ENCODE measurements around the gene PARP12.

PARP12 gene

DNA sequence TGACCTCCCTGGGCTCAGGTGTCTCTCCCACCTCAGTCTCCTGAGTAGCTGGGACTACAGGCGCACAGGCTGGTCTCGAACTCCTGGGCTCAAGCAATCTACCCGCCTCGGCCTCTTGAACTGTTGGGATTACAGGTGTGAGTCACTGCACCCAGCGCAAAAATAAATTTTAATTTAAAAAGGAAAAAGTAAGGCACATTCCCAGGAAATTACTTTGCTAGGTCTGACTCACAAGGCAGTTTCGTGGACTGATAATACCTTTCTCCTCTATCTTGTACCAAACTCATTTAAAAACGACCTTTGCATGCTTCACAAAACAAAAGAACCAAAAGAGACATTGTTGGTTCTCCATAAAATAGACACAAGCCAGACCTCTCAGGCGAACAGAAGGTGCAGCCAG is 29.7 kb downstream of the PARP12 start:
- no peak for DNase-seq

- DNase-seq: no peak
These were observed 31.4 kb downstream of the PARP12 start for GRCh38 chr7:140031364-140031763.

DNA sequence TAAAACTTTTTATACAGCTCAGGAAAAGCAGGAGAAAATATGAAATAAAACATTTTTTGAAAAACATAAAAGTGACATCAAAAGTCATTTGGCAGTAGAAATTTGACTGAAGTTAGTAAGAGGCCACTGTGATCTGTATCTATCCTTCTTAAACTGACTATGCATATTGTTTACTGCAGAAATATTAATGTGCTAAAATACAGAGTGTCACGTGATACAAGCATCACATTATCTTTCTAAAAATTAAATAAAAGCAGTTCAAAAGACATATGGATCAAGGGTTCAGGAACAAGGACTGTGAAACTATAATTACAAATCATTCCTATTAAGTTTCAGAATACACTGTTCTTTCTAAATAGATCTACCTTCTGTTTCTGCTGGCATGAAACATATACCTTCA is 33.7 kb downstream of the PARP12 start:
- DNase-seq: no peak

GRCh38 chr7:140028311-140028710 is 34.4 kb downstream of the PARP12 start:
- no peak for DNase-seq

- no peak for DNase-seq
These were observed 34.9 kb downstream of the PARP12 start for GRCh38 chr7:140027858-140028257.

DNA sequence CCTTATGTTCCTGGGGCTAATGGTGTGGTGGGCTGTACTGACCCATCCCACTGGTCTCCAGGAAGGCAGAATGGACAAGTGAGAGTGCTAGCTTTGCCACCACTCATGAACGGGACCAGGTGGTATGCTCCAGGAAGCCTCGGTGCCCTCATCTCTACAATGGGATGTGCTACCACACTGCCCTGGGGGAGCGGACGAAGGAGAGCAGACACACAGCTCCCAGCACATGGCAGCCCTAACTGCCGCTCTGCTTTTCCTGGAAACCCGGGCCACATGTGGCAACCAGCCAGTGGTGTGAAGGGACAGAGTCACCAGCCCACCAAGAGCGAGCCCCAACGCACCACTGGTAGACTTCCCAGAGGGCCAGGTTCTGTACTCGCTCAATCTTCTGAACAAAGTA is 35.8 kb downstream of the PARP12 start:
- no peak for DNase-seq

DNA sequence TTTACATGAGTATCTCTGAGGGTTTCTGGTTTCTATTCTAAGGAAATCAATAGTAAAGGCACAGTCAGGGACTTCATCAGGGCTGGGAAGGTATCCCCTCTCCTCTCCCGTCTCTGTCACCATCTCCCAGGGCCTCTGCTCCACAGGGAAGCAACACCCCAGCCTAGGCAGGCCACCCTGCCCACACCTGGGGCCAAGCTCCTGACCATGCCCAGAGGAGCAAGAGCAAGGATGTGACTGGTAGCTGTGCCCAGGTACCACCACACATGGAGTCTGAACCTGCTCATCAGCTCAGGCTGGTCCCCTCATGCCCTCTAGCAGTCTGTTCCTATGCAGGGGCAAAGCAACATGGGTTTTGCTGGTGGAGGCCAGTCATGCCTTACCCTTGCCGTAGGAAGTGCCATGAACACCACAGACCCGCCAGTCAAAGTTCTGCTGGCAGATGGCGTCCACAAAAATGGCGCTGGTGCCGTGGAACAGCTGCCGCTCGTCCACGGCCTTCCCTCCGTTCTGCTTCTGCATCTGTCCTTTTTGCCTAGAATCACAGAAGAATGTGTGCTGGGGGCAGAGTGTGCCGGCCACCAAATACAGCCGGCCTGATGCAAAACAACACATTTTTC is 36.8 kb downstream of the PARP12 start:
- DNase-seq: no peak

DNA sequence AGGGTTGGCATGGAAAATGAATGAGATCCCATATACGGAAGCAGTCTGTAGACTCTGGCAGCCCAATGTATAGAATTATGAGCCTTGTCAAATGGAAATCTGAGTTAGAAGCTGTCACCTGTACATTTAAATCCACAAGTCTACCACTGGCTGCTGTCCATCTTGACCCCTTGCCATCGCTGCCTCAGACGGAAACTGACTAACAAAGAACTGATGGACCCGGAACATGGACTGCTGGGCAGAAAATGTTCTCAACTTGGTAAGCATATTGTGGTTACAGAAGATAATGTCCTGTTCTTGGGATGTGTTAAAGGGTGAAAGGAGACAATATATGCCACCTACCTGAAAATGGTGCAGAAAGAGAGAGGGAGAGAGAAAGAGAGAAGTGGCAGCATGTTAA is 37.5 kb downstream of the PARP12 start:
- DNase-seq: no peak

DNA sequence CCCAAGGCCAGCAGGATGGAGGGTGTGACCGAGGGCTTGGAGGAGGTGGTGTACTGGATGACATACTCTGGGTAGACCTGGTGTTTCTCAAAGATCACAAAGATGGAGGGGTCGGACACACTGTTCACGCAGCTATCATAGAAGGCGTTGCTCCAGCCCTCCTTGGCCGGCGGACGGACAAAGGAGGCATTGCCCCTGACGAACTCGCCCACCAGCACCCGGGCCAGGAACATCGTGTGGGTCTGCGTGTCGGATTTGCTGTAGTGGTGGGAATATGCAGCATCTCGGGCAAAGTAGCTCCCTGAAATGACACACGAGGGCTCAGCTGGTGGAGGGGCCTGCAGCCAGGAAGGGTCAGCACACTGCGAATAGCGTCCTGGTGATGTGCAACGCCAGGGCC is 38.2 kb downstream of the PARP12 start:
- no peak for DNase-seq

- DNase-seq: no peak
These were observed 39.0 kb downstream of the PARP12 start for GRCh38 chr7:140023728-140024127.

DNA sequence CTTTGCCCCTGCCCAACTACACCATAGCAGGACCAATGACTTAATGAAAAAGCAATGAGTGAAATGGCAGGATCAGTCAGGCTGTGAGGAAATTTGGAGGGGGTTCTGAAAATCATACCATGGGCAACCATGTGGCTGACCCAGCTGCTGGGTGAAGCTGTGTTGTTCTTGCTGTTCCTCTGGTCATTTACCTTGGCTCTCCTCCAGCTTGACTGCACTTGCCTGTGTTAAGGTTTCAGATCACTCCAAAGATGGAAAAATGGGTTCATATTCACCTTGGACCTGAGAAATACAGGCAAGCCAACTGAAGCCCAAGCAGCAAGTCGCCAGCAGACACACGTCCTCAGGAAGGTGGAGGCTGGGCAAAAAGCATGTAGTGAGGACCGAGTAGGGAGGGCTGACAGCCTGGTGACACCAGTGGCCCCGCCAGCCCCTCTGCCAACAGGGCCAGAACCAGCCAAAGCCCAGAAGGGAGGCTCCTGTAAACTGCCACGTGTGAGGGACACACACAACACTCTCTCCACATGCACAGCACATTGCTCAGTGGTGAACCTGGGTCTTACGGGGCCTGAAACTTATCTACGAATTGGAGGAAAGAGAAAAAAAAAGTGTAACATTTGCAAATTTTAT is 40.1 kb downstream of the PARP12 start:
- DNase-seq: no peak

DNA sequence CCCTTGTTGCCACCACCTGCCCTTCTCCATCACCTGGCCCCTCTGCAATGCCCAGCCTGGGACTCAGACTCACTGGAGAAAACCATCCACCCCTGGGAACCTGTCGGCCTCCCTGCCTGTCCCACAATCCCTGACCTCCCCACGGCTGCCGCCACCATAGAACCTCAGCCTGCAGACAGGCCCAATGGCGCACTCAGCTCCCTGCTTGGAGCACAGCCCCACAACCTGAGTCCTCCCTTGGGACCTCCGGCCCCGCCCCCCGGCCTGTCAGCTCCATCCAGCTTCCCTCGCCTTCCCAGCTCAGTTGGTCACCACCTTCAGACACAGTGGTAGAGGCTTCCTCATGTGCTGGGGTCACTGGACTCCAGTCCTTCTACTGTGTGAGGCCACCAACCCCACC is 41.1 kb downstream of the PARP12 start:
- no peak for DNase-seq

GRCh38 chr7:140019606-140020005 is 43.1 kb downstream of the PARP12 start:
- no peak for DNase-seq

DNA sequence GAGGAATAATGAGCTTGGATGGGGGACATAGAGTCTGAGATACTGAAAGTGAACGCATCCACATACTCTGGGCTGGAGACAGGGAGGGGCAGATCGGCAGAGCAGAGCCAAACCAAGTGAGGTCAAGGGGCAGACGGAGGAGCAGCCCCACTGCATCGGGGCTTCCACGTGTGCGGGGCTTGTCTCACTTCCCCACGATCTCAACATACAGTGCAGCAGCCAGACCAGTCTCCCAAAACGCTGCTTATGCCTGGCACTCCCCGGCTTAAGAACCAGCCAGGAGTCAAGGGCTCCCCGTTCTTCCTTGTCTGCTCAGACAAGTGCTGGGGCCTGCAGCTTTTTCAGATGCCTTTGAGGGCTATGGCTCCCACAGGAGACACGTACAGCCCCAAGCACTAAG is 43.6 kb downstream of the PARP12 start:
- no peak for DNase-seq

- DNase-seq: no peak
These were observed 44.4 kb downstream of the PARP12 start for GRCh38 chr7:140018125-140019043.

DNA sequence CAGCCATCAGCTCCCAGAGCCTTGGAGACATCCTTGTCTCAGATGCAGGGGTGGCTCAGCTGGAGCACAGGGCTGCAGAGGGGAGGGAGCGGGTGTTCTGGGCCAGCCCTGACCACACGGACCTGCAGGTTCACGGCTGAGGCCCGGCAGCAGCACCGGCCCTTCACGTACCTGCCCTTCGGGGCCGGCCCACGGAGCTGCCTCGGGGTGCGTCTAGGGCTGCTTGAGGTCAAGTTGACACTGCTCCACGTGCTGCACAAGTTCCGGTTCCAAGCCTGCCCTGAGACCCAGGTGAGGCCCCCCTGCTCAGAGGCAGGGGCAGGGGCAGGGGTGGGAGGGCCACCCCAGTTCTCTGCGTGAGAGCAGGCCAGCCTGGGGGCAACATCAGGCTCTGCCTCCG is 45.2 kb downstream of the PARP12 start:
- no peak for DNase-seq

DNA sequence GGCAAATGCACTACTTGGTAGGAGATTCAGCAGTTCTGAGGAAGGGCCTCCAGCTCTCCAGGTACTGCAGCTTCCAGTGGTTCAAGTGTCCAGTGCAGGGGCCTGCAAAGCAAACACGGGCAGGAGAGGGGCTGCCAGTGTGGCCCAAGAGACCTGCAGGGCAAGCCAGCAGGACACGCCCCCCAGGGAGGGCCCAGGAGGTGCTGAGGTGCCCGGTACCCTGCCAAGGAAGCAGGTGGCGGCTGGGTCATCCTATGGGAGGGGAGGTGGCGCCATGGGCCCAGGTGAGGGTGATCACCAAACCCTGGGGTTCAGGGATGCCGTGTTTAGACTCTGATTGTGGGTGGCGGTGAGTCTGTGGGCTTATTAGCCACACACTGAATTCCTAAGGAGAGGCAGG is 45.7 kb downstream of the PARP12 start:
- no peak for DNase-seq

- no peak for DNase-seq
These were observed 46.2 kb downstream of the PARP12 start for GRCh38 chr7:140016540-140016939.

- no peak for DNase-seq
These were observed 47.2 kb downstream of the PARP12 start for GRCh38 chr7:140015471-140015970.

GRCh38 chr7:140014123-140014522 is 48.6 kb downstream of the PARP12 start:
- no peak for DNase-seq

DNA sequence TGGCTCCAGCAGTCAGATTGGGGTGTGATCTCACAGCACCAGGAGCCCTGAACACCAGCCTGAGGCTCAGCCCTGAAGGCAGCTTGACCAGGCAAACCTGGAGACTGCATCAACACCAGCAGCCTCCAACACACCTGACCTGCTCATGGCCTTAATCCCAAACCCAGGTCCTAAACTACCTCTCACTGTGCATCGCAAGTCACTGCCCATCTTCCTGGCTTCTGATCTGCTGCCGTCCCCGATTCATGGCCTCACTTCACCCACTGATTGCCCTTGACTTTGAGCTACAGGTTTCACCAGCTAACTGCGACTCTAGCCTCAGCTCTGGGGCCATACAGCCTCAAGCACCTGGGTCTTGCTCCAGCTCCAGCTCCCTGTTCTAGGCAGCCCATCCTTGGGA is 49.1 kb downstream of the PARP12 start:
- no peak for DNase-seq

DNA sequence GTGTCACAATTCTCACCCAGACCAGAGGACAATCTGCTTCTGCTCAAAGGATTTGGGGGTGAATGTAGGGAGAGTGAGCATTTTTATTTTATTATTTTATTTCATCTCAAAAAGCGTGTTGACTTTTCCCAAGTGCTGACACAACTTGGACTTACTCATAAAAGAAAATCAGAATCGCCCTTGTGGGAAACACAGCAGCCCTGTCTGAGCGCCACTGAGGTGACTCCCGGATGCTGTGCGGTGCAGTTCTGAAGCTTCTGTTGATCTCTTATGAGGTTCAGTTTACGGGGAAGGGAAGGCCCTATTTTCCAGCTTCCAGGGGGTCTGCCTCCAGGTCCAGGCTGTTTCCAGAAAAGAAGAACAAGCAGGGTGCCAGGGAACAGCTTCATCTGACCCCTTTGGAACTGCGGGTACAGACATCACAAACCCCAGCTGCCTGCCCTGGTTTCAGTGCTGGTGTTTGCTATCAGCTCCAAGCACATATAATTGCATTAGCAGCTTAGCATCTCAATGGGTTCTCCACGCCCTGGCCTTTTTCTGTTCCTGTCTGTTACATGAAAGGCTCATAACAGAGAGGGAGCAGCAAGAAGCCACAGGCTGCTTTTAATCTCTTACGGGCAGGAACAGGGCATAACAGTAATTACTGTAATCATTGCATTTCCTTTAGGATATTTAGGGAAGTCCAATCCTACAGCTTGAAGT is 52.4 kb downstream of the PARP12 start:
- DNase-seq: no peak

DNA sequence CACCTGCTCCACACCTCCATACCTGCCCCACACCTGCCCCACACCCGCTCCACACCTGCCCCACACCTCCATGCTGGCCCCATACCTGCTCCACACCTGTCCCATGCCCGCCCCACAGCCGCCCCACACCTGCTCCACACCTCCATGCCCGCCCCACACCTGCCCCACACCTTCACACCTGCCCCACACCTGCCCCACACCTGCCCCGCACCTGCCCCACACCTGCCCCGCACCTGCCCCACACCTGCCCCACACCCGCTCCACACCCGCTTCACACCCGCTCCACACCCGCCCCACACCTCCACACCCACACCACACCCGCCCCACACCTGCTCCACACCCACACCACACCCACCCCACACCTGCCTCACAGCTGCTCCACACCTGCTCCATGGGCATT is 53.0 kb downstream of the PARP12 start:
- no peak for DNase-seq

All from NCI-H1092 (cell line).